Activated T-cell treated with anti-CD3 and anti-CD28 coated beads for 48 hours (primary cell): ENCODE data around the gene BFSP1.

Experiments used
- DNase-seq: peaks from one replicate; pipeline ENCODE4 v3.0.0-alpha.2; 2020; ENCODE audit warnings: low read depth

BFSP1 gene

GRCh38 chr20:17557675-17558006 lies 26.5 kb upstream of the BFSP1 start:
- no peak for DNase-seq

- DNase-seq: no peak
Observed at GRCh38 chr20:17556837-17557674, 25.9 kb upstream of the BFSP1 start.

GRCh38 chr20:17555106-17555505 lies 23.9 kb upstream of the BFSP1 start:
- DNase-seq: no peak

DNA sequence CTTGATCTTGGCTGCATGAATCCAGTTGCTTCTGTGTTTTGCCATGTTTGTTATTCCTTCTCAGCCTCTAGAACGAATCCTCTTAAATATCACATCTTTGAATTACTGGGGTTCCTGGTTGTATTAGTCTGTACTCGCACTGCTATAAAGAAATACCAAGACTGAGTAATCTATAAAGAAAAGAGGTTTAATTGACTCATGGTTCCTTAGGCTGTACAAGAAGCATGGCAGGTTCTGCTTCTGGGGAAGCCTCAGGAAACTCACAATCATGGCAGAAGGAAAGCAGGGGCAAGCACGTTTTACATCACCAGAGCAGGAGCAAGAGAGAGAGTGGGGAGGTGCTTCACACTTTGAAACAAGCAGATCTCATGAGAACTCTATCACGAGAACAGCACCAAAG lies 18.0 kb upstream of the BFSP1 start:
- DNase-seq: no peak

- DNase-seq: no peak
Observed at GRCh38 chr20:17545127-17545526, 13.9 kb upstream of the BFSP1 start.

DNA sequence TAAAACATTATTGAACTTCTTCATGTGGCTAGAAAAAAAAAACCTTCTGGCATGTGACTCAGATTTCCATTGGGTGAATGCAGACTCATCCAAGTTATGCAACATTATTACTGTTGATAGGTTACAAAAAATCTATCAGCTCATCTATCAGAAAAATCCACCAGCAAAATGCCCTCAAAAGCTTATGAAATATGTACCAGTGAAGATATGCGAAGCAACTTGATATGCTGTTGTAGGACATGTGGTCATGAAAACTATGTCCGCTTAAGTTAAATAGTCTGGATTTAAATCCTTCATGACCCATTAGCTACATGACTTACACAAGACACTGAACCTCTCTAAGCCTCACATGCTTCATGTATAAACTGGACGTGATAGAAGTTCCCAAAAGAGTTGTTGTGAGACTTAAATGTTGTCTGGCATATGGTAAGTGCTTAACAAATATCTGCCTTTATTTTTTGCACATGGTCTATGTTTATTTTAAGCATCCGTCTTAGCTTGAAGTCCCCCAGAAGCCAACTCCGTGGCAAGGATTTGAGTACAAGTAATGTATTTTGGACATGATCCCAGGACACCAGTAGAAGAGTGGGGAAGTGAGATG lies 12.5 kb upstream of the BFSP1 start:
- DNase-seq: no peak

DNA sequence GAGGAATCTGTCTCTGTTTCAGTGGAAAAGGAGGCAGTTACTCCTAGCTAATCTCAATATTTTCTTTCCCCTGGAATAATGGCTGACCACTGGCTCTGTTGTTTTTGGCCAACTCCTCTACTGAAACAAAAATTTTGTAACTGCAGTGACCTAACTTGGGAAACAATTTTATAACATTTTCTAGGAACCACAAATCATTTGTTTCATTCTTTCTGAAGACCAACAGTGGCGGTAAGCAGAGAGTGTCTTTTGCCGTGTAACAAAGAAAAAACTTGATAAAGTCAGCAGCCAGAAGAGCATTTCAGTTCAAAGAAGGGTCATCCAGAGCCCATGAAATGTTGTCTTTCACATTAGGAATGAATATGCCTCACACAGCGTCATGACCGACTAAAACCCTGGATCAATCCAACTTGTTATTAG lies 11.8 kb upstream of the BFSP1 start:
- DNase-seq: no peak

DNA sequence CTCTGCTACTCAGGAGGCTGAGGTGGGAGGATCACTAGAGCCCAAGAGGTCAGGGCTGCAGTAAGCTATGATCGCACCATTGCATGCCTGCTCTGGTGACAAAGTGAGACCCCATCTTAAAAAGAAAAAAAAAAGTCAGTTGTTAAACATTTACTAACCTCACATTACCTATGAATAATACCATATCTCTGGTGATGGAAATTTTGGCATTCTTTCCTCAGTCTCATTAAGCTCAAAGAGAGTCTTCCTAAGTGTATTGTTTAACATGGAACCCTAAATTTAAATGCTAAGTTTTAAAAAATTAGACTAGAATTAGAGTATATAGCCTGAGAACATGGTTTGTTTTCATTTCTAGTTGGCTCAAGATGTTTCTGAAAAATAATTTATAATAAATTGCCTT lies 11.3 kb upstream of the BFSP1 start:
- no peak for DNase-seq

GRCh38 chr20:17541996-17542395 lies 10.8 kb upstream of the BFSP1 start:
- no peak for DNase-seq

GRCh38 chr20:17541596-17541995 lies 10.4 kb upstream of the BFSP1 start:
- DNase-seq: no peak

GRCh38 chr20:17538517-17539170 lies 7.5 kb upstream of the BFSP1 start:
- DNase-seq: no peak

- no peak for DNase-seq
Observed at GRCh38 chr20:17537959-17538358, 6.8 kb upstream of the BFSP1 start.

DNA sequence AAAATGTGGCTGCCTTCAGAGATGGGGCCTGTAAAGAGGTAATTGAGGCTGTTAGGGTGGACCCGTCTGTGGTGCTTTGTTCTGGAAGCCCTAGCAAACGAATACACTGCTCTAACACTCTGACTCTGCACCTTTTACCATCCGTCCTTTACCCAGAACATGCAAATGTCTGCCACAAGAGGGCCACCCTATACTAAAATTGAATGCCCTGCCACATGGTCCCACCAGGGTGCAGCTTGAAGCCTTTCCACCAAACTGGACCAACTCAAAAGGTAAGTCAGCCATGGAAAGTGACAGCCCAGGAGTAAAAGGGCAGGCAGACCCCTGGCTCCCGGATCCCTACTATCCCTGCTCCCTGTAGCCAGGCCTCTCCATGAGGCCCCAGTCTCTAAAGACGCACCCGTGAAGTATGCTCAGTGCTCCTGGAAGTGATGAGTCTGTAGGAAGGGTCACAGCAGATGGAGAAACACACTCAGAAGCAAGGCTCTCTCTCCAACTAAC lies 5.8 kb upstream of the BFSP1 start:
- DNase-seq: peak; percentile 48

- DNase-seq: no peak
Observed at GRCh38 chr20:17534077-17534476, 2.9 kb upstream of the BFSP1 start.

- DNase-seq: no peak
Observed at GRCh38 chr20:17533396-17533795, 2.2 kb upstream of the BFSP1 start.

- DNase-seq: no peak
Observed at GRCh38 chr20:17531665-17532025, 466 bp upstream of the BFSP1 start.

DNA sequence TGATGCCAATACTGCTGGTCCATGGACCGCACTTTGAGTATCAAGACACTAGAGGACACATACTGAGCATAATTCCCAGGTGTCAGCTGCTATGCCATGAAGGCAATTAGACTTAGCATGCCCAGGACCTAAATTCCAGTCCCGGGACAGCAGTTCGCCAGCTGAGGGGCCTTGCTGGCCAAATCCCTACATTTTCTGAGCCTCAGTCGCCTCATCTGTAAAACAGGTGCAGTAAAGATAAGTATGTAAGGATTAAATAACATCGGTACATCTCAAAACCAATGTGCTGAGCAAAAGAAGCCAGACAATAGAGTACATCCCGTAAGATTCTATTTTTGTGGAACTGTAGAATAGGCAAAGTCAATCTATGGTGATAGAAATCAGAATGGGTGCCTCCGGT lies 1.0 kb downstream of the BFSP1 start:
- DNase-seq: no peak

GRCh38 chr20:17529586-17529985 lies 1.6 kb downstream of the BFSP1 start:
- no peak for DNase-seq

GRCh38 chr20:17525650-17526049 lies 5.5 kb downstream of the BFSP1 start:
- DNase-seq: no peak

DNA sequence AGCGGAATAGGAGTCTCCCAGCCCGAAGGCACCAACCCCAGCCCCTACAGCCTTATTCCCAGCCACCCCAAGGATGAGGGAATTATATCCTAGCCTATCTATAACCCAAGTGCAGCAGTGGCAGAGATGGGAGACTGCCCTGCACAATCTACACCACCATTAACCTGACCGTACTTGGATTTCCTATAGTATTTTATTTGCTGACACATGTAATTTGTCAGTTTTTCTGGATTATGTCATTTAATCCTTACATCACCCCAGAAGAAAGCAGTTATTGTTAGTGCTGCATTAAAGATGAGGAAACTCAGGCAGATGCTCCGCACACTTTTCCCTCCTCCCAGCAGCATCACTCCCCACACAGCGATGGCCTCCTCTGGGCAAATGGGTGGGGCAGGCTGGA lies 6.0 kb downstream of the BFSP1 start:
- DNase-seq: no peak

DNA sequence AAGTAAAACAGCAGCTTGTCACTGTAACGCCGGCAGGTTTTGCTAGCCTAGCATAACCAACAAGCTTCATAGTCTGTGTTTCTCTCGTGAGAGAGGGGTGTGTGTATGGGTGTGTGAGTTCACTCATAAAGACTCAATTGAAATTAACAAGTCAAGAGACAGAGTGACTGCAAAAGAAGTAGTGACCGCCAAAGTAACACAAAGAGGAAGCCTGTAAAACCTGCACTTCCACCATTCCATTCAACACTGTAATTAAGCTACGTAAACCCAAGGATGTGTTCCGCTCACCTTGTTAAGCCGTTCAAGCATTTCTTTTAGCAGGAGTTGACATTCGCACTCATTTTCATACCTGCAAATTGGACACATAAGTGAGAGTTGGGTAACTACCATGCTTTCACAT lies 6.6 kb downstream of the BFSP1 start:
- no peak for DNase-seq

DNA sequence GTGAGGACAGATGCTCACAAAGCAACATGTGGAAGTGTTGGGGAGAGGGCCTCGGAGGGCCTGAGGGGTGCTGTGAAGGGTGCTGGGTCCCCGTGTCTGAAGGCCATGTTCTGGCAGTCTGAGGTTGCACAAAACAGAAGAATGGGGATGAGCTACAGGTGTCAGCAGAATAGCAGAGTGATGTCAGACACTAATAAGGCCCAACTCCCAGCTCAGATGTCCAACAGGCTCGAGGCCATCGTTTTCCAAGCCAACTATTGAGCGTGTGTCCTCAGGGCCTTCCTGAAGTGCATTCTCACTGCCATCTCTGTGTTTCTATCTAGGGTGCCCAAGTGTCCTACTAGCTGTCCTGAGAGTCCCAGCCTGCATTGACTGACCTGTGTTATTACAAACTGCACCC lies 7.9 kb downstream of the BFSP1 start:
- no peak for DNase-seq

DNA sequence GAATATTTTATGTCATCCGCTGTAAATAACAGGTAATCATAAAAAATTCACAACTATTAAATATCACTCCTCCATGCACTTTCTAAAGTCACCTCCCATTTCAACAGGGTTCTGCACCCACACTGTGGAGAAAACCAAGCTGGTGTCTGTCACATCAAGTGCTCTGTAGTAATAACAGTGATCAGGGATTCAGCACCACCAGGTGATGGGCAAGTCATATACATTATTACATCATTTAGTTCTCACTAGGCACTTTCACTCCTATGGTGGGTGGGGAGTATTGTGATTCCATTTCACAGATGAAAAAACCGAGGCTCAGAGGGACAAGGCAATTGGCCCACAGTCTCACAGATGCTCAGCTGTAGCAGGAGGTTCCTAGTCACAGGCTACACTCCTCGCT lies 8.7 kb downstream of the BFSP1 start:
- DNase-seq: no peak
